ENCODE measurements around the gene ACP7. TPM values are rescaled to one million over a fixed set of nuclear protein-coding genes. Genes with fewer than 3 reads are reported as not detected.

Gene ACP7
- total RNA-seq, 2 experiments from 2014 or later = 0.15 to 0.31 TPM

DNA sequence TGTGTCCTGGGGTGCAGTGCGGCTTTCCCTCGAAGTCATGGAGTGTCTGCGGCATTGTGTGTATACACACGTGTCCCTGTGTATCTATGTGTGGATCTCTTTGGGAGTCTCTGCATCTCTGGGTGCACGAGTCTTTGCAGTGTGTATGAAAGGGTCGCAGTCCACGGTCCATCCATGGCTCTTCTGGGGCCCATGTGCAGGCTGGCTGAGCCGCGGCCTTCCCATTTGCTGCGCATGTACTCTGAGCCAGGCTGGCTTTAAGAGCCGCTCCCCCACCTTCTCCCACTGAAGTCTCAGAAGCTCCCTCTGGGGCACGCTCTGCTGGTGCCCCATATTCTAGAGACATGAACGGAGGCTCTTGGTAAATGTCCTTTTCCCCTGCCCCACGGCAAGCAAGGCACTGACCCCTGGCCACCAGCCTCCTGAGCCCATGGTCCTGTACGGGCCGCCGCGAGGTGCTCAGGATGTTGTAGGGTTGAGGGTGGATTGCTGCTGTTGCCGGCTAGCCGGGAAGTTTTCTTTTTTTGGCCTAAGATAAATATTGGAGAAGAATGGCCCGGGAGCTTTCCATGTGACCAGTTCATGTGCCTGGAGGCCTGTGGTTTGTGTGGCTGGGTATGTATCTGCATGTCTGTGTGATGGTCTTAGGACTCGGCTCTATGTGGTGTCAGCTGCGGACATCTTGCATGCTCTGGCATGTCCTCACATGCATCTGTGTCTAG lies 73.3 kb downstream of the ACP7 start:
- Mint-ChIP-seq H3K27me3 (no peaks in the 10 kb centered on the region), H3K9me3 (no peaks in the 10 kb centered on the region), H3K36me3 (no peaks in the 10 kb centered on the region), H3K4me3 (no peak overlapping the region), H3K27ac (no peak overlapping the region), H3K4me1 (ENCODE audit: low read depth) (peaks cover 2% of the 10 kb centered on the region)
- no peak for DNase-seq
- intact Hi-C loops (cut with micrococcal nuclease) = no loop called here
- POLR2A ChIA-PET = no interaction called here
- CTCF ChIA-PET = no interaction called here

DNA sequence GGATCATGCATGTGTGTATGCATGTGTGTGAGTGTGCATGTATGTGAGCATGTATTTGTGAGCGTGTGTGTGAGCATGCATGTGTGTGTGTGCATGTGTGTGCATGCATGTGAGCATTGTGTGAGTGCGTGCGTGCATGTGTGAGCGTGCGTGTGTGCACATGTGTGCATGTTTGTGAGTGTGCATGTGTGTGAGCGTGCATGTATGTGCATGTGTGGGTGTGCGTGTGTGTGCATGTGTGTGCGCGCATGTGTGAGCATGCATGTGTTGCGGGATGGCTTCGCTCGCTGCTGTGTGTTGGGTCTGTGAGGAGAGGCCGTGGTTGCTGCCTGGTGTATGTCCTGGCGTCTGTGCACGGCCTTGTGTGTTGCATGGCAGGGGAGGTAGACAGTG lies 73.8 kb downstream of the ACP7 start:
- CTCF ChIA-PET = no interaction called here
- no peaks in the 10 kb centered on the region for H3K36me3 Mint-ChIP-seq
- H3K4me3 Mint-ChIP-seq = no peak overlapping the region
- H3K27me3 Mint-ChIP-seq = no peaks in the 10 kb centered on the region
- H3K9me3 Mint-ChIP-seq = no peaks in the 10 kb centered on the region
- no peak for DNase-seq
- H3K4me1 Mint-ChIP-seq (ENCODE audit: low read depth) = peaks cover 5% of the 10 kb centered on the region
- H3K27ac Mint-ChIP-seq = no peak overlapping the region
- POLR2A ChIA-PET = no interaction called here
- intact Hi-C loops (cut with micrococcal nuclease) = no loop called here

DNA sequence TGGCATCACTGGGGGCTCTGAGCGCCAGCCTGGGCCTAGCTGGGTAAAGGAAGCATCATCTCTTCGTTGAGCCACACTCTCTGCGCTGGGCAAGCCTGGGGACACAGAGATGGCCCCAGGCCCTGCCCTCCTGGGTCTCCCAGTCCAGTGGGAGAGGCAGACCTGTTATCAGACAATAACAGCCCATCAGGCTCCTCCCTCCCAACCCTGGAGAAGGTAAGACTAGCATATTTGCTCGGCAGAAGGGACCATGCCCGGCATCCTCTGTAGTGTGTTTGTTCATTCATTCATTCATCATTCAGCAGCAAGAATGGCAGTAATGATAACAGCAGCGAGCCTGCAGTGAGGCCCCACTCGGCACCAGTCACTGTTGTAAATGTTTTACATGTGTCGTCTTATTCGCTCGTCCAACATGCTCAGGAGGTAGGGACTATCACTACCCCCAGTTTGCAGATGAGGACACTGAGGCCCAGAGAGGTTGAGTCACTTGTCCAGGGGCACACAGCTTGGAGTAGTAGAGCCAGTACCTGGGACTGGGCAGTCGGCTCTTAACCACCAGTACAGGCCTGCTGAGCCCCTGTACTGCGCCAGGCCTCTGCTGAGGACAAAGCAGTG lies 74.6 kb downstream of the ACP7 start:
- Mint-ChIP-seq H3K27me3 (no peaks in the 10 kb centered on the region), H3K4me3 (no peak overlapping the region), H3K27ac (no peak overlapping the region), H3K4me1 (ENCODE audit: low read depth) (peaks cover 5% of the 10 kb centered on the region), H3K36me3 (no peaks in the 10 kb centered on the region), H3K9me3 (no peaks in the 10 kb centered on the region)
- no peak for DNase-seq
- CTCF ChIA-PET = no interaction called here
- POLR2A ChIA-PET = no interaction called here
- intact Hi-C loops (cut with micrococcal nuclease) = no loop called here

DNA sequence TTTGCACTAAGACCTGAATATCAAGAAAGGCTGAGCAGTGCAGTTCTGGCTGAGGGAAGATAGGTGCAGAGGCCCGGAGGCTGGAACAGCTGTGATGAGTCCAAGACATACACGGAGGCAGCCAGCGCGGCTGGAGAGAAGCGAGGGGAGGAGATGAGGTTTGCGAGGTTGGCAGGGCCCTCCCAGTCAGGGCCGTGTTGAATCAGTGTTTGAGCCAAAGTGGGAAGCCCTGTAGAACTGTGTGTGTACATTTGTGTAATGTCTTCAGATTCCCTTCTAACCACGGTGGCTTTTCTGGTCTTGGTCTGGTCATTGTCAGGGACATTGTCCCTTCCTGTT lies 76.3 kb downstream of the ACP7 start:
- POLR2A ChIA-PET = no interaction called here

More for the DNA sequence above, 76.3 kb downstream of the ACP7 start:
- Mint-ChIP-seq H3K4me3 (no peak overlapping the region), H3K4me1 (ENCODE audit: low read depth) (peaks cover 3% of the 10 kb centered on the region), H3K27me3 (no peaks in the 10 kb centered on the region), H3K36me3 (no peaks in the 10 kb centered on the region), H3K9me3 (no peaks in the 10 kb centered on the region), H3K27ac (no peak overlapping the region)
- intact Hi-C loops (cut with micrococcal nuclease) = no loop called here
- no peak for DNase-seq
- CTCF ChIA-PET = no interaction called here

Other genes starting within 250 kb of the ACP7 start
- 100 to 1,000 TPM; 646 to 671 TPM for gene HNRNPL, start 234.4 kb upstream of the ACP7 start, total RNA-seq
- 10 to 100 TPM; 92.6 to 100.0 TPM for gene RINL, start 206.1 kb upstream of the ACP7 start, total RNA-seq
- 10 to 100 TPM; 23.5 to 24.6 TPM for gene SIRT2, start 184.8 kb upstream of the ACP7 start, total RNA-seq
- gene NFKBIB, start 184.4 kb upstream of the ACP7 start, total RNA-seq = 10 to 100 TPM; 49.6 to 53.4 TPM
- gene CCER2, start 172.2 kb upstream of the ACP7 start, total RNA-seq = under 1 TPM; 0.33 to 0.36 TPM
- 10 to 100 TPM; 33.7 to 39.6 TPM for gene SARS2, start 153.6 kb upstream of the ACP7 start, total RNA-seq
- gene MRPS12, start 153.4 kb upstream of the ACP7 start, total RNA-seq = 10 to 100 TPM; 67.3 to 67.6 TPM
- not detected for gene FBXO17, start 108.6 kb upstream of the ACP7 start, total RNA-seq
- gene FBXO27, start 51.8 kb upstream of the ACP7 start, total RNA-seq = 1 to 10 TPM; 2.2 to 2.4 TPM
- gene PAK4, start 41.4 kb downstream of the ACP7 start, total RNA-seq = 10 to 100 TPM; 16.3 to 17.8 TPM
- gene NCCRP1, start 112.6 kb downstream of the ACP7 start, total RNA-seq = not detected
- gene SYCN, start 119.9 kb downstream of the ACP7 start, total RNA-seq = not detected
- gene IFNL3, start 160.6 kb downstream of the ACP7 start, total RNA-seq = under 1 TPM in 1 of 2 experiments, not detected in 1; 0.34 TPM
- gene IFNL4, start 164.5 kb downstream of the ACP7 start, total RNA-seq = not detected
- gene IFNL2, start 184.0 kb downstream of the ACP7 start, total RNA-seq = not detected
- gene IFNL1, start 212.0 kb downstream of the ACP7 start, total RNA-seq = 1 to 10 TPM; 1.2 to 1.6 TPM
- gene LRFN1, start 236.5 kb downstream of the ACP7 start, total RNA-seq = 1 to 10 TPM; 6.4 to 6.5 TPM

Measured in activated CD4-positive, alpha-beta memory T cell treated with anti-CD3 and anti-CD28 coated beads for 36 hours (primary cell).